MM.1S (cell line): ENCODE results near the gene ARL4A.

Experiments used
- CTCF ChIP-seq: fragments of 300-600 bp; sonication (generic); IDR thresholded peaks from 2 replicates; pipeline ENCODE4 v1.5.1; 2016; ENCODE audit warnings: antibody characterized with exemption, low read length, mixed read lengths
- EZH2 ChIP-seq: fragments of 300-600 bp; sonication (generic); optimal IDR thresholded peaks from 2 replicates; pipeline ENCODE3; 2017; ENCODE audit warnings: low read depth, mild to moderate bottlenecking, antibody characterized with exemption, low read length, mixed read lengths
- EZH2phosphoT487 ChIP-seq: fragments of 300-600 bp; sonication (generic); IDR thresholded peaks from 2 replicates; pipeline ENCODE4 v1.6.1; 2018; ENCODE audit warnings: antibody characterized with exemption, low read length

- TF ChIP-seq CTCF (peak; percentile 66), EZH2 (no peak), EZH2phosphoT487 (no peak)
Measured at GRCh38 chr7:12686234-12686890, 1.1 kb upstream of the ARL4A start.
